H1 (cell line): Measurements from ENCODE around the gene ACTL8. TPM values are rescaled to one million over a fixed set of nuclear protein-coding genes. Genes with fewer than 3 reads are reported as not detected.

Experiments used
- CTCF ChIA-PET: fragments of 300-600 bp; sonication (Branson Sonifier 250); formaldehyde crosslinking; loops from one replicate; lab custom pipeline; 2021; ENCODE audit not compliant: partially characterized antibody; lab: Charles Lee
- POLR2A ChIA-PET: fragments of 300-600 bp; sonication (Branson Sonifier 250); formaldehyde crosslinking; loops from one replicate; lab custom pipeline; 2021; ENCODE audit warnings: inconsistent platforms; ENCODE audit not compliant: partially characterized antibody; lab: Charles Lee
- DNase-seq, 2 experiments: peaks; one replicate each; pipeline versions ENCODE4 v3.0.0 to v3.0.0-alpha.2; 2010 to 2022; ENCODE audit warnings: low spot score in 2 of 2, low read depth in 1 of 2, mixed read lengths in 1 of 2
- FAIRE-seq: peaks from 2 replicates; lab custom pipeline; 2011; peaks lifted over from hg19 to GRCh38; lab: Jason Lieb, UNC
- H2AFZ ChIP-seq: 2 replicates; pipeline ENCODE4 v1.8.1; 2012; ENCODE audit warnings: low read length, inconsistent platforms
- H2AK5ac ChIP-seq: 2 replicates; pipeline ENCODE4 v1.6.1; 2013; ENCODE audit warnings: low read depth, low read length
- H2BK120ac ChIP-seq: replicated peaks from 2 replicates; pipeline ENCODE3; 2013; ENCODE audit warnings: low read depth, low read length, inconsistent platforms
- H2BK12ac ChIP-seq: 2 replicates; pipeline ENCODE4 v1.6.1; 2013; ENCODE audit warnings: low read depth, low read length
- H2BK15ac ChIP-seq: 2 replicates; pipeline ENCODE4 v1.6.1; 2013; ENCODE audit warnings: low read length
- H2BK20ac ChIP-seq: 2 replicates; pipeline ENCODE4 v1.6.1; 2013; ENCODE audit warnings: low read length
- H2BK5ac ChIP-seq: 2 replicates; pipeline ENCODE4 v1.6.1; 2013; ENCODE audit warnings: low read depth, low read length
- H3K14ac ChIP-seq: 2 replicates; pipeline ENCODE4 v1.6.1; 2013; ENCODE audit warnings: inconsistent platforms; ENCODE audit not compliant: insufficient read length
- H3K18ac ChIP-seq: 2 replicates; pipeline ENCODE4 v1.6.1; 2013; ENCODE audit warnings: low read length; ENCODE audit errors: extremely low read depth
- H3K23ac ChIP-seq: 2 replicates; pipeline ENCODE4 v1.6.1; 2013; ENCODE audit warnings: inconsistent platforms; ENCODE audit not compliant: insufficient read length
- H3K23me2 ChIP-seq: 2 replicates; pipeline ENCODE4 v1.6.1; 2013; ENCODE audit warnings: low read depth, low read length
- H3K27ac ChIP-seq: 2 replicates; pipeline ENCODE4 v1.6.1; 2011; ENCODE audit warnings: low read depth, low read length, inconsistent platforms
- H3K27me3 ChIP-seq, 4 experiments: replicated peaks in 1 of 4; 1 replicate in 1 of 4; 2 replicates in 3 of 4; pipeline versions ENCODE4 v1.6.1 to v1.8.1; 2011 to 2013; ENCODE audit warnings: low read length in 3 of 4, mild to moderate bottlenecking in 3 of 4, inconsistent platforms in 2 of 4, mixed read lengths in 2 of 4, moderate library complexity in 1 of 4; ENCODE audit not compliant: control insufficient read depth in 3 of 4, insufficient read depth in 3 of 4; ENCODE audit errors: extremely low read depth in 1 of 4
- H3K36me3 ChIP-seq, 4 experiments: 2 replicates each; pipeline versions ENCODE4 v1.6.1 to v1.8.1; 2011 to 2013; ENCODE audit warnings: mild to moderate bottlenecking in 4 of 4, low read length in 3 of 4, moderate library complexity in 2 of 4, control low read depth in 1 of 4, inconsistent platforms in 1 of 4; ENCODE audit not compliant: insufficient read depth in 4 of 4, control insufficient read depth in 2 of 4
- H3K4ac ChIP-seq: replicated peaks from 2 replicates; pipeline ENCODE3; 2013; ENCODE audit warnings: low read length, low read depth, mixed read lengths, inconsistent platforms; ENCODE audit not compliant: insufficient read length
- H3K4me1 ChIP-seq, 4 experiments: replicated peaks in 1 of 4; 1 replicate in 1 of 4; 2 replicates in 3 of 4; pipeline versions ENCODE4 v1.6.1 to v1.8.1; 2011 to 2013; ENCODE audit warnings: low read length in 3 of 4, inconsistent platforms in 2 of 4, mixed read lengths in 1 of 4; ENCODE audit not compliant: insufficient read depth in 4 of 4, control insufficient read depth in 3 of 4
- H3K4me2 ChIP-seq, 2 experiments: 2 replicates each; pipeline versions ENCODE4 v1.6.1 to v1.8.1; 2011 to 2013; ENCODE audit warnings: low read depth in 2 of 2, low read length in 2 of 2, control low read depth in 1 of 2, inconsistent platforms in 1 of 2, mild to moderate bottlenecking in 1 of 2; ENCODE audit not compliant: insufficient read depth in 1 of 2
- H3K4me3 ChIP-seq, 4 experiments: fragments of 200-600, 300-600 bp in 1 of 4; sonication (generic), shearing (Covaris generic), sonication (Bioruptor Twin) in 1 of 4; 2 replicates each; pipeline versions ENCODE4 v1.5.1 to v1.8.1; 2011 to 2016; ENCODE audit warnings: low read length in 4 of 4, low read depth in 3 of 4, control low read depth in 2 of 4, inconsistent platforms in 2 of 4, mild to moderate bottlenecking in 2 of 4, mixed read lengths in 1 of 4, moderate library complexity in 1 of 4; ENCODE audit not compliant: insufficient read depth in 2 of 4; ENCODE audit errors: extremely low read depth in 1 of 4
- H3K56ac ChIP-seq: replicated peaks from 2 replicates; pipeline ENCODE3; 2013; ENCODE audit warnings: low read depth, mild to moderate bottlenecking, mixed read lengths, low read length, inconsistent platforms; ENCODE audit not compliant: insufficient read length
- H3K79me1 ChIP-seq: 2 replicates; pipeline ENCODE4 v1.6.1; 2013; ENCODE audit warnings: low read depth, low read length, control low read depth
- H3K79me2 ChIP-seq, 2 experiments: 2 replicates each; pipeline versions ENCODE4 v1.6.1 to v1.8.1; 2012 to 2013; ENCODE audit warnings: low read length in 2 of 2, mild to moderate bottlenecking in 2 of 2, inconsistent platforms in 1 of 2; ENCODE audit not compliant: insufficient read depth in 2 of 2, control insufficient read depth in 1 of 2
- H3K9ac ChIP-seq, 4 experiments: replicated peaks in 1 of 4; 1 replicate in 1 of 4; 2 replicates in 3 of 4; pipeline versions ENCODE4 v1.6.1 to v1.8.1; 2011 to 2013; ENCODE audit warnings: low read depth in 3 of 4, low read length in 3 of 4, control low read depth in 2 of 4, mild to moderate bottlenecking in 2 of 4, moderate library complexity in 2 of 4, inconsistent platforms in 1 of 4; ENCODE audit errors: extremely low read depth in 1 of 4
- H3K9me3 ChIP-seq, 2 experiments: 2 replicates each; pipeline versions ENCODE4 v1.6.1 to v1.8.1; 2012 to 2013; ENCODE audit warnings: mild to moderate bottlenecking in 2 of 2, moderate library complexity in 2 of 2, control low read depth in 1 of 2, inconsistent platforms in 1 of 2, low read depth in 1 of 2, low read length in 1 of 2, mixed read lengths in 1 of 2; ENCODE audit not compliant: insufficient read depth in 2 of 2
- H4K20me1 ChIP-seq, 2 experiments: replicated peaks in 1 of 2; 2 replicates each; pipeline versions ENCODE3 to v1.8.1; 2011 to 2013; ENCODE audit warnings: inconsistent platforms in 2 of 2, low read length in 2 of 2, mild to moderate bottlenecking in 1 of 2; ENCODE audit not compliant: insufficient read depth in 2 of 2, control insufficient read depth in 1 of 2
- H4K5ac ChIP-seq: 2 replicates; pipeline ENCODE4 v1.6.1; 2013; ENCODE audit warnings: low read length, low read depth, mixed read lengths, inconsistent platforms; ENCODE audit not compliant: insufficient read length
- H4K8ac ChIP-seq: 2 replicates; pipeline ENCODE4 v1.8.0; 2013; ENCODE audit warnings: mild to moderate bottlenecking, moderate library complexity, low read length, inconsistent platforms; ENCODE audit not compliant: insufficient read depth; ENCODE audit errors: extremely low read depth
- H4K91ac ChIP-seq: replicated peaks from 2 replicates; pipeline ENCODE3; 2013; ENCODE audit warnings: low read length, mixed read lengths, inconsistent platforms; ENCODE audit not compliant: insufficient read length
- BRCA1 ChIP-seq: IDR thresholded peaks from 2 replicates; pipeline ENCODE4 v1.6.1; 2012; ENCODE audit warnings: low read depth, low read length, improper control_type of control experiment
- CHD1 ChIP-seq: IDR thresholded peaks from 2 replicates; pipeline ENCODE4 v1.6.1; 2012; ENCODE audit warnings: low read depth, low read length, improper control_type of control experiment
- EGR1 ChIP-seq: IDR thresholded peaks from 2 replicates; pipeline ENCODE4 v1.6.1; 2011; ENCODE audit warnings: low read depth, low read length, borderline replicate concordance
- EP300 ChIP-seq, 2 experiments: IDR thresholded peaks; 1 replicate in 1 of 2; 2 replicates in 1 of 2; pipeline ENCODE4 v1.6.1; 2011 to 2012; ENCODE audit warnings: low read depth in 2 of 2, low read length in 2 of 2, mild to moderate bottlenecking in 2 of 2, borderline replicate concordance in 1 of 2, inconsistent platforms in 1 of 2, moderate library complexity in 1 of 2
- JUN ChIP-seq: IDR thresholded peaks from 2 replicates; pipeline ENCODE4 v1.6.1; 2011; ENCODE audit warnings: low read depth, mild to moderate bottlenecking, improper control_type of control experiment, low read length
- PHF8 ChIP-seq: fragments of 200-600 bp; sonication (generic); conservative IDR thresholded peaks from 2 replicates; pipeline ENCODE4 v1.7.1; 2012; ENCODE audit warnings: low read depth, mild to moderate bottlenecking, inconsistent platforms, low read length, moderate library complexity
- RXRA ChIP-seq: IDR thresholded peaks from 2 replicates; pipeline ENCODE4 v1.6.1; 2011; ENCODE audit warnings: low read depth, mild to moderate bottlenecking, low read length, moderate library complexity; ENCODE audit not compliant: insufficient read depth
- TCF12 ChIP-seq: IDR thresholded peaks from 2 replicates; pipeline ENCODE4 v1.6.1; 2011; ENCODE audit warnings: low read depth, mild to moderate bottlenecking, low read length
- YY1 ChIP-seq: IDR thresholded peaks from 2 replicates; pipeline ENCODE4 v1.6.1; 2011; ENCODE audit warnings: low read depth, mild to moderate bottlenecking, low read length
- WGBS, 2 experiments: shearing (Covaris generic) in 1 of 2; methylation state at CpG; one replicate each; pipeline versions ENCODE4 v1.1.6 to v1.1.7; 2013 to 2015; ENCODE audit warnings: low lambda C conversion rate in 2 of 2, mixed read lengths in 2 of 2, inconsistent platforms in 1 of 2, low coverage in 1 of 2, missing lambda C conversion rate in 1 of 2; ENCODE audit not compliant: insufficient replicate concordance in 2 of 2, insufficient coverage in 1 of 2, insufficient read length in 1 of 2; ENCODE audit errors: extremely low coverage in 1 of 2, missing lambda C conversion rate in 1 of 2; 5-methylcytosine and 5-hydroxymethylcytosine counted together
- polyA plus RNA-seq, 7 experiments: library from polyadenylated mRNA; depleted of rRNA in 3 of 7; stranded (reverse) in 5 of 7; unstranded in 2 of 7; fragments of >200 nt in 5 of 7; fragments of 200-250 nt in 2 of 7; gene quantifications; 1 replicate in 5 of 7; 2 replicates in 1 of 7; 4 replicates in 1 of 7; pipeline versions ENCODE4 v1.2.1 to v1.2.3, GENCODE V29; 2011 to 2013; ENCODE audit warnings: missing spikeins in 2 of 7, mixed read lengths in 2 of 7
- total RNA-seq: library from RNA; stranded (reverse); fragmentation: NEBNext Ultra II Directional; extraction: Animal tissue kit (Norgen Biotek cat#: 25700); gene quantifications from 2 replicates; pipeline ENCODE4 v1.2.1, GENCODE V29; 2021
- TF ChIP-seq, protein P1 (sequence below): IDR thresholded peaks from 2 replicates; pipeline ENCODE4 v1.6.1; 2011; ENCODE audit warnings: low read length, improper control_type of control experiment
- TF ChIP-seq, protein P2 (sequence below): IDR thresholded peaks from 2 replicates; pipeline ENCODE4 v1.6.1; 2011; ENCODE audit warnings: low read depth, mild to moderate bottlenecking, low read length; ENCODE audit not compliant: insufficient read depth

The ACTL8 gene
- total and polyA plus RNA-seq, 2 of the 8 experiments (the other 6 are each of a cell fraction or from before 2014, with no cell fraction given), result 0.33 to 0.47 TPM

GRCh38 chr1:17873007-17873675, 118.0 kb downstream of the ACTL8 start:
- Histone ChIP-seq H2BK20ac (no peak overlapping the region), H3K27me3 (no peaks in the 10 kb centered on the region; a peak in 1 of 7 replicates), H2AFZ (no peak overlapping the region), H3K79me1 (no peaks in the 10 kb centered on the region), H3K4me1 (no peaks in the 10 kb centered on the region; a peak in 3 of 7 replicates), H3K56ac (no peak overlapping the region), H3K9ac (no peak overlapping the region), H3K4me2 (no peak overlapping the region), H3K23ac (no peak overlapping the region), H4K20me1 (no peaks in the 10 kb centered on the region), H3K23me2 (no peaks in the 10 kb centered on the region), H3K4ac (no peak overlapping the region), H4K8ac (no peak overlapping the region), H3K4me3 (no peak overlapping the region), H2BK12ac (no peak overlapping the region), H2AK5ac (no peak overlapping the region), H2BK5ac (no peak overlapping the region), H3K9me3 (no peaks in the 10 kb centered on the region; a peak in 1 of 4 replicates), H3K36me3 (no peaks in the 10 kb centered on the region), H3K18ac (no peak overlapping the region), H3K79me2 (no peaks in the 10 kb centered on the region), H2BK15ac (no peak overlapping the region), H2BK120ac (no peak overlapping the region), H3K27ac (no peak overlapping the region), H3K14ac (no peak overlapping the region), H4K91ac (no peak overlapping the region), H4K5ac (no peak overlapping the region)
- 76% methylated on average over 8 of the region's 8 CpGs; no CpG with 5 or more reads in 1 of the 2 experiments for WGBS, 2 experiments
- FAIRE-seq (no peak), DNase-seq (no peak)
- ChIA-PET CTCF (no interaction called here), POLR2A (no interaction called here)
- TF ChIP-seq YY1, result no peak
- TF ChIP-seq EP300 (IDR thresholded peaks at IDR 0.05; ENCODE audit: borderline replicate concordance in 1 of 2, low read depth in 2 of 2, low read length in 2 of 2), result no peak
- TF ChIP-seq, protein P1, sequence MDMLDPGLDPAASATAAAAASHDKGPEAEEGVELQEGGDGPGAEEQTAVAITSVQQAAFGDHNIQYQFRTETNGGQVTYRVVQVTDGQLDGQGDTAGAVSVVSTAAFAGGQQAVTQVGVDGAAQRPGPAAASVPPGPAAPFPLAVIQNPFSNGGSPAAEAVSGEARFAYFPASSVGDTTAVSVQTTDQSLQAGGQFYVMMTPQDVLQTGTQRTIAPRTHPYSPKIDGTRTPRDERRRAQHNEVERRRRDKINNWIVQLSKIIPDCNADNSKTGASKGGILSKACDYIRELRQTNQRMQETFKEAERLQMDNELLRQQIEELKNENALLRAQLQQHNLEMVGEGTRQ, result no peak
- TF ChIP-seq TCF12, result no peak
- TF ChIP-seq PHF8, result no peak
- no peak for TF ChIP-seq BRCA1
- TF ChIP-seq EGR1, result no peak
- TF ChIP-seq JUN, result no peak
- no peak for TF ChIP-seq CHD1
- no peak for TF ChIP-seq RXRA
- TF ChIP-seq, protein P2, sequence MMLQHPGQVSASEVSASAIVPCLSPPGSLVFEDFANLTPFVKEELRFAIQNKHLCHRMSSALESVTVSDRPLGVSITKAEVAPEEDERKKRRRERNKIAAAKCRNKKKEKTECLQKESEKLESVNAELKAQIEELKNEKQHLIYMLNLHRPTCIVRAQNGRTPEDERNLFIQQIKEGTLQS, result no peak
